CD4-positive, alpha-beta T cell treated with Interleukin-17A for 1 hour (primary cell): Measurements from ENCODE around the gene ZSWIM7.
A peak's percentile ranks its signal among the peaks of the same experiment; 100 is the strongest.

ENCODE experiments used
- DNase-seq: peaks from one replicate; pipeline ENCODE4 v3.0.0-alpha.2; 2020

The ZSWIM7 gene

GRCh38 chr17:15999141-15999973 is at the start of gene ZSWIM7, which contains the start of gene TTC19:
TSS of gene ZSWIM7 (minus strand) at chr17:15999704. CDS start at chr17:15999594, 110 bp downstream.
TSS of gene TTC19 (plus strand) at chr17:15999824. CDS start at chr17:15999849, 25 bp downstream.
- peak; percentile 92 for DNase-seq

GRCh38 chr17:16048811-16049449 is 49.4 kb upstream of the ZSWIM7 start:
- no peak for DNase-seq

- no peak for DNase-seq
Measured at GRCh38 chr17:16046966-16047365, 47.5 kb upstream of the ZSWIM7 start.

GRCh38 chr17:16044487-16044886 is 45.0 kb upstream of the ZSWIM7 start:
- no peak for DNase-seq

- no peak for DNase-seq
Measured at GRCh38 chr17:16040710-16041251, 41.3 kb upstream of the ZSWIM7 start.

- no peak for DNase-seq
Measured at GRCh38 chr17:16037636-16038035, 38.1 kb upstream of the ZSWIM7 start.

- no peak for DNase-seq
Measured at GRCh38 chr17:16036261-16036660, 36.8 kb upstream of the ZSWIM7 start.

- no peak for DNase-seq
Measured at GRCh38 chr17:16033729-16034349, 34.3 kb upstream of the ZSWIM7 start.

- peak; percentile 38 for DNase-seq
Measured at GRCh38 chr17:16027708-16028584, 28.4 kb upstream of the ZSWIM7 start.

GRCh38 chr17:16026895-16027294 is 27.4 kb upstream of the ZSWIM7 start:
- DNase-seq = no peak

GRCh38 chr17:16025202-16025601 is 25.7 kb upstream of the ZSWIM7 start:
- DNase-seq = no peak

GRCh38 chr17:16023881-16024280 is 24.4 kb upstream of the ZSWIM7 start:
- no peak for DNase-seq

- DNase-seq = no peak
Measured at GRCh38 chr17:16019347-16019746, 19.8 kb upstream of the ZSWIM7 start.

- DNase-seq = no peak
Measured at GRCh38 chr17:16013943-16014407, 14.5 kb upstream of the ZSWIM7 start.

GRCh38 chr17:16007439-16007838 is 7.9 kb upstream of the ZSWIM7 start:
- no peak for DNase-seq

GRCh38 chr17:16005636-16006035 is 6.1 kb upstream of the ZSWIM7 start:
- DNase-seq = no peak

GRCh38 chr17:16003841-16004240 is 4.3 kb upstream of the ZSWIM7 start:
- no peak for DNase-seq

GRCh38 chr17:16002708-16003260 is 3.3 kb upstream of the ZSWIM7 start:
- no peak for DNase-seq

GRCh38 chr17:16001226-16001897 is 1.9 kb upstream of the ZSWIM7 start:
- DNase-seq = no peak

- DNase-seq = peak; percentile 38
Measured at GRCh38 chr17:15999974-16000827, 697 bp upstream of the ZSWIM7 start.
